OCI-LY1 (cell line): ENCODE results near the gene CILP2.

Experiments
- H2AFZ ChIP-seq: fragments of 200-600 bp; sonication (generic), shearing (Covaris generic); 2 replicates; pipeline ENCODE4 v1.6.0; 2014; ENCODE audit warnings: antibody characterized with exemption, mild to moderate bottlenecking, low read length
- H3F3A ChIP-seq: fragments of 200-600 bp; sonication (generic), shearing (Covaris generic); 2 replicates; pipeline ENCODE4 v1.6.0; 2014; ENCODE audit warnings: mild to moderate bottlenecking, antibody characterized with exemption, low read length, moderate library complexity; ENCODE audit not compliant: insufficient read depth
- H3K27ac ChIP-seq: fragments of 200-600 bp; sonication (generic); 2 replicates; pipeline ENCODE4 v1.5.1; 2014; ENCODE audit warnings: low read length, mixed run types, mild to moderate bottlenecking, low read depth; ENCODE audit not compliant: poor library complexity, severe bottlenecking
- H3K27me3 ChIP-seq: fragments of 200-600 bp; sonication (generic); 2 replicates; pipeline ENCODE4 v1.6.0; 2014; ENCODE audit warnings: antibody characterized with exemption, mild to moderate bottlenecking, low read length, moderate library complexity; ENCODE audit not compliant: insufficient read depth
- H3K36me3 ChIP-seq: fragments of 200-600 bp; sonication (generic); 2 replicates; pipeline ENCODE4 v1.6.1; 2014; ENCODE audit warnings: mild to moderate bottlenecking, antibody characterized with exemption, low read length, moderate library complexity, mixed read lengths; ENCODE audit not compliant: insufficient read depth
- H3K4me1 ChIP-seq: fragments of 200-600 bp; sonication (generic); 2 replicates; pipeline ENCODE4 v1.5.1; 2014; ENCODE audit warnings: mild to moderate bottlenecking, low read length, moderate library complexity; ENCODE audit not compliant: insufficient read depth, severe bottlenecking
- H3K4me2 ChIP-seq: fragments of 200-600 bp; sonication (generic), shearing (Covaris generic); 2 replicates; pipeline ENCODE4 v1.6.1; 2014; ENCODE audit warnings: low read length
- H3K4me3 ChIP-seq: fragments of 200-600 bp; sonication (generic); 2 replicates; pipeline ENCODE4 v1.5.1; 2014; ENCODE audit warnings: low read length, low read depth, mild to moderate bottlenecking, mixed read lengths; ENCODE audit not compliant: poor library complexity, severe bottlenecking
- H3K79me2 ChIP-seq: fragments of 200-600 bp; shearing (Covaris generic); 2 replicates; pipeline ENCODE4 v1.6.1; 2016; ENCODE audit warnings: mixed run types, low read length, mixed read lengths; ENCODE audit not compliant: insufficient read depth
- H3K9ac ChIP-seq: fragments of 200-600 bp; sonication (generic), shearing (Covaris generic); 2 replicates; pipeline ENCODE4 v1.6.1; 2014; ENCODE audit warnings: mild to moderate bottlenecking, low read length, mixed read lengths
- H3K9me2 ChIP-seq: fragments of 200-600 bp; sonication (generic), shearing (Covaris generic); 2 replicates; pipeline ENCODE4 v1.6.1; 2014; ENCODE audit warnings: low read depth, mild to moderate bottlenecking, low read length, mixed read lengths
- H3K9me3 ChIP-seq: fragments of 200-600 bp; shearing (Covaris generic); 2 replicates; pipeline ENCODE4 v1.6.1; 2014; ENCODE audit warnings: low read length, mixed read lengths
- H4K20me1 ChIP-seq: fragments of 200-600 bp; sonication (generic), shearing (Covaris generic); 2 replicates; pipeline ENCODE4 v1.6.0; 2016; ENCODE audit warnings: mild to moderate bottlenecking, low read length; ENCODE audit not compliant: insufficient read depth
- EZH2 ChIP-seq: fragments of 200-600 bp; sonication (generic), shearing (Covaris generic); IDR thresholded peaks from 2 replicates; pipeline ENCODE4 v1.8.0; 2017; ENCODE audit warnings: borderline replicate concordance, mixed run types, mild to moderate bottlenecking, antibody characterized with exemption, low read length, moderate library complexity, mixed read lengths
- TF ChIP-seq, protein P1 (sequence below): fragments of 200-600 bp; sonication (generic), shearing (Covaris generic); IDR thresholded peaks from 2 replicates; pipeline ENCODE4 v1.5.1; 2017; ENCODE audit warnings: mild to moderate bottlenecking, antibody characterized with exemption, low read length, moderate library complexity, mixed read lengths

CILP2 gene

DNA sequence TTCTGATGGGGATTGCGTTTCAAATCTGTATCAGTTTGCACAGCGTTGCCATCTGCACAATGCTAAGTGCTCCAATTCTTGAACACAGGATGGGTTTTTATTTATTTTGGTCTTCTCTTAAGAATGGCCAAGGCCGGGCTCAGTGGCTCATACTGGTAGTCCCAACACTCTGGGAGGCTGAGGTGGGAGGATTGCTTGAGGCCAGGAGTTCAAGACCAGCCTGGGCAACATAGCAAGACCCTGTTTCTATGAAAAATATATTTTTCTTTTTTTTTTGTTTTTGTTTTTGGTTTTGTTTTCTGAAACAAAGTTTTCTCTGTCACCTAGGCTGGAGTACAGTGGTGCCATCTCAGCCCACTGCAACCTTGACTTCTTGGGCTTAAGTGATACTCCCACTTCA is 14.9 kb upstream of the CILP2 start:
- peaks cover 54% of the 10 kb centered on the region for H3K36me3 ChIP-seq
- peaks cover 69% of the 10 kb centered on the region for H3K4me1 ChIP-seq
- H3K9me2 ChIP-seq, result no peaks in the 10 kb centered on the region
- H3K79me2 ChIP-seq, result peaks cover 39% of the 10 kb centered on the region
- no peaks in the 10 kb centered on the region for H3K27me3 ChIP-seq
- H3K9me3 ChIP-seq, result no peaks in the 10 kb centered on the region
- peak overlapping the region; percentile 43 for H3K4me3 ChIP-seq
- H3F3A ChIP-seq, result no peaks in the 10 kb centered on the region
- peak overlapping the region; percentile 65; the same call in 1 of the 2 replicates for H3K9ac ChIP-seq
- TF ChIP-seq, protein P1, sequence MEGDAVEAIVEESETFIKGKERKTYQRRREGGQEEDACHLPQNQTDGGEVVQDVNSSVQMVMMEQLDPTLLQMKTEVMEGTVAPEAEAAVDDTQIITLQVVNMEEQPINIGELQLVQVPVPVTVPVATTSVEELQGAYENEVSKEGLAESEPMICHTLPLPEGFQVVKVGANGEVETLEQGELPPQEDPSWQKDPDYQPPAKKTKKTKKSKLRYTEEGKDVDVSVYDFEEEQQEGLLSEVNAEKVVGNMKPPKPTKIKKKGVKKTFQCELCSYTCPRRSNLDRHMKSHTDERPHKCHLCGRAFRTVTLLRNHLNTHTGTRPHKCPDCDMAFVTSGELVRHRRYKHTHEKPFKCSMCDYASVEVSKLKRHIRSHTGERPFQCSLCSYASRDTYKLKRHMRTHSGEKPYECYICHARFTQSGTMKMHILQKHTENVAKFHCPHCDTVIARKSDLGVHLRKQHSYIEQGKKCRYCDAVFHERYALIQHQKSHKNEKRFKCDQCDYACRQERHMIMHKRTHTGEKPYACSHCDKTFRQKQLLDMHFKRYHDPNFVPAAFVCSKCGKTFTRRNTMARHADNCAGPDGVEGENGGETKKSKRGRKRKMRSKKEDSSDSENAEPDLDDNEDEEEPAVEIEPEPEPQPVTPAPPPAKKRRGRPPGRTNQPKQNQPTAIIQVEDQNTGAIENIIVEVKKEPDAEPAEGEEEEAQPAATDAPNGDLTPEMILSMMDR, result no peak
- TF ChIP-seq EZH2, result no peak
- no peaks in the 10 kb centered on the region for H4K20me1 ChIP-seq
- H2AFZ ChIP-seq, result no peak overlapping the region
- peak overlapping the region; percentile 96 for H3K27ac ChIP-seq
- H3K4me2 ChIP-seq, result peak overlapping the region; percentile 69

GRCh38 chr19:19524053-19524452 is 14.0 kb upstream of the CILP2 start:
- H3K79me2 ChIP-seq, result peaks cover 33% of the 10 kb centered on the region
- TF ChIP-seq, protein P1, result peak; percentile 10; the same call in 1 of the 2 replicates
- no peak for TF ChIP-seq EZH2
- peaks cover 56% of the 10 kb centered on the region for H3K36me3 ChIP-seq
- H2AFZ ChIP-seq, result no peak overlapping the region
- peak overlapping the region; percentile 96 for H3K27ac ChIP-seq
- no peaks in the 10 kb centered on the region for H3F3A ChIP-seq
- peak overlapping the region; percentile 65 for H3K9ac ChIP-seq
- H3K4me1 ChIP-seq, result peaks cover 64% of the 10 kb centered on the region
- no peaks in the 10 kb centered on the region for H3K9me2 ChIP-seq
- H3K9me3 ChIP-seq, result no peaks in the 10 kb centered on the region
- no peaks in the 10 kb centered on the region for H3K27me3 ChIP-seq
- H3K4me3 ChIP-seq, result peak overlapping the region; percentile 43
- no peaks in the 10 kb centered on the region for H4K20me1 ChIP-seq
- H3K4me2 ChIP-seq, result peak overlapping the region; percentile 69

DNA sequence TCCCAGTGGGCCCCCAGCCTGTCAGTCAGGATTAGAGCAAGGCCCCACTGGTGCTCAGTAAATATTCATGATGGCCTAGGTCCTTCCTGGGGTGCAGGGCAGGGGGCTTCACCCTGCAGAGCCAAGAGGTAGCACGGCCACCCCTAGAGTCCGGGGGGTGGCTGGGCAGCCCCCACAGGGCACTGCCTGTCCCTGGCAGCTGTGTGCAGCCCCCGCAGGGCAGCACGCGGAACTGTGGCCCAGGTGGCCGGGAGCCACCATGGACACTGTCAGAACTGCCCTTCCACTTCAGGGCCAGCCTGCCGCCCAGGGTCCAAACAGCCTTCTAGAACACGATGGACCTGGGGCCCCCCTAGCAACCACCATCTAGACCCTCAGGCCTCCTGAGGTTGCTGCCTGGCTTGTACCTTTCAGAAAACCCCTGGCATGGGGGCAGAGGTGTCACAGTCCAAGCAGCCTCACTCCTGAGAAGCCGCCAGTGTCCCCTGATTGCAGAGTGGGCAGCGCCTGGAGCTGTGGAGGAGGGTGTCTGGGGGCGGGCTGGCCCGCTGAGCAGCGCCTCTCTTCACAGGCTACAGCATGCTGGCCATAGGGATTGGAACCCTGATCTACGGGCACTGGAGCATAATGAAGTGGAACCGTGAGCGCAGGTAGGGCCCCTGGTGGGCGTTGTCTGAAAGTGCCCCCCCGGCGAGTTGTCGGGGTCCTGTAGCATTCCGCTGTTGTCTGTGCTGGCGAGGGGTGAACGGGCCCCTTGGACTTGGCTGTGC is 12.3 kb upstream of the CILP2 start:
- Histone ChIP-seq H3K4me2 (peak overlapping the region; percentile 69), H3K27me3 (no peaks in the 10 kb centered on the region), H2AFZ (no peak overlapping the region), H3K4me3 (peak overlapping the region; percentile 43), H3K4me1 (peaks cover 53% of the 10 kb centered on the region), H3K9me2 (no peaks in the 10 kb centered on the region), H3K27ac (peak overlapping the region; percentile 96), H3K36me3 (peaks cover 47% of the 10 kb centered on the region), H3K9me3 (no peaks in the 10 kb centered on the region), H3K79me2 (peaks cover 18% of the 10 kb centered on the region), H3K9ac (peak overlapping the region; percentile 65; the same call in 1 of the 2 replicates), H3F3A (no peaks in the 10 kb centered on the region; the same call in 1 of the 2 replicates), H4K20me1 (no peaks in the 10 kb centered on the region)
- TF ChIP-seq, protein P1, result peak; percentile 33
- TF ChIP-seq EZH2, result no peak
